Breast epithelium (tissue), 4 donors: ENCODE results near the gene XG. TPM values are rescaled to one million over a fixed set of nuclear protein-coding genes. Genes with fewer than 3 reads are reported as not detected.

Source experiments
- DNase-seq, 2 donors: peaks; one replicate each; pipeline ENCODE4 v3.0.0-alpha.2; 2019; ENCODE audit warnings: low spot score in 2 of 2
- H3K27ac ChIP-seq, 2 donors: fragments of 200-600 bp; sonication (generic) in 1 of 2; one replicate each; pipeline ENCODE4 v1.5.1; 2016 to 2019; ENCODE audit warnings: mild to moderate bottlenecking in 1 of 2
- H3K27me3 ChIP-seq, 2 donors: fragments of 200-600 bp; sonication (generic) in 1 of 2; one replicate each; pipeline versions ENCODE4 v1.5.1 to v1.6.0; 2017 to 2019; ENCODE audit warnings: control low read depth in 1 of 2, mild to moderate bottlenecking in 1 of 2
- H3K36me3 ChIP-seq: fragments of 200-600 bp; one replicate; pipeline ENCODE4 v1.5.1; 2019
- H3K4me1 ChIP-seq, 2 donors: fragments of 200-600 bp; sonication (generic); one replicate each; pipeline ENCODE4 v1.5.1; 2016 to 2019; ENCODE audit warnings: control low read depth in 1 of 2
- H3K4me3 ChIP-seq, 3 donors: fragments of 200-600 bp; sonication (generic); 1 replicate in 2 of 3; 2 replicates in 1 of 3; pipeline ENCODE4 v1.5.1; 2016 to 2019; ENCODE audit warnings: mild to moderate bottlenecking in 3 of 3, moderate library complexity in 2 of 3
- H3K9me3 ChIP-seq, 2 donors: fragments of 200-600 bp; sonication (generic) in 1 of 2; one replicate each; pipeline ENCODE4 v1.5.1; 2016 to 2019; ENCODE audit warnings: control low read depth in 1 of 2
- CTCF ChIP-seq, 3 donors: fragments of 450-650 bp; IDR thresholded peaks; one replicate each; pipeline ENCODE4 v1.5.1; 2016 to 2017; ENCODE audit warnings: antibody characterized with exemption in 3 of 3, mild to moderate bottlenecking in 3 of 3, moderate library complexity in 3 of 3
- POLR2A ChIP-seq: fragments of 450-650 bp; IDR thresholded peaks from one replicate; pipeline ENCODE4 v1.6.1; 2016; ENCODE audit warnings: antibody characterized with exemption, mild to moderate bottlenecking, moderate library complexity
- POLR2AphosphoS5 ChIP-seq, 3 donors: sonication (generic); formaldehyde crosslinking; IDR thresholded peaks; one replicate each; pipeline ENCODE4 v1.6.1; 2017; ENCODE audit warnings: antibody characterized with exemption in 3 of 3
- intact Hi-C: fragments of 100-400 bp; cut with DNase I; formaldehyde crosslinking; loops from one replicate; pipeline ENCODE4 v1.15.1; 2023; ENCODE audit warnings: low total_unique reads
- total RNA-seq, 3 donors: library from RNA; depleted of rRNA; stranded (reverse); fragments of >200 nt; gene quantifications; one replicate each; pipeline ENCODE4 v1.1.0, GENCODE V29; 2016

XG gene
- total RNA-seq, 3 donors from 2014 or later = 0.59 to 14.4 (median 2.6) TPM

GRCh38 chrX:2823795-2824386, 72.1 kb downstream of the XG start:
- no peaks in the 10 kb centered on the region for H3K4me1 ChIP-seq
- TF ChIP-seq CTCF (IDR thresholded peaks at IDR 0.05) = no peak
- no peak for TF ChIP-seq POLR2A
- TF ChIP-seq POLR2AphosphoS5 (IDR thresholded peaks at IDR 0.05) = no peak
- H3K9me3 ChIP-seq = no peaks in the 10 kb centered on the region
- peaks cover 0 to 12% of the 10 kb centered on the region in 2 donors for H3K27me3 ChIP-seq
- intact Hi-C loops = no loop called here
- H3K4me3 ChIP-seq = no peak overlapping the region
- no peaks in the 10 kb centered on the region for H3K36me3 ChIP-seq
- DNase-seq = no peak
- H3K27ac ChIP-seq = no peak overlapping the region

GRCh38 chrX:2824886-2825285, 73.0 kb downstream of the XG start:
- H3K27ac ChIP-seq = no peak overlapping the region
- no peak overlapping the region for H3K4me3 ChIP-seq
- H3K36me3 ChIP-seq = no peaks in the 10 kb centered on the region
- TF ChIP-seq POLR2A (no peak), CTCF (IDR thresholded peaks at IDR 0.05) (no peak), POLR2AphosphoS5 (IDR thresholded peaks at IDR 0.05) (no peak)
- peaks cover 0 to 19% of the 10 kb centered on the region in 2 donors for H3K27me3 ChIP-seq
- intact Hi-C loops = no loop called here
- no peaks in the 10 kb centered on the region for H3K4me1 ChIP-seq
- no peaks in the 10 kb centered on the region for H3K9me3 ChIP-seq
- no peak for DNase-seq

GRCh38 chrX:2828344-2828958, 76.6 kb downstream of the XG start, which contains the start of gene GYG2:
Gene GYG2, plus strand, starts transcription at chrX:2828930. Its CDS starts 1,259 bp downstream, at chrX:2830189.
- Histone ChIP-seq H3K36me3 (no peaks in the 10 kb centered on the region), H3K27me3 (peaks cover 0 to 36% of the 10 kb centered on the region in 2 donors), H3K4me1 (no peaks in the 10 kb centered on the region), H3K27ac (no peak within 1 kb of the TSS), H3K9me3 (no peaks in the 10 kb centered on the region), H3K4me3 (peak within 1 kb of the TSS; percentile 29 to 62 (median 51))
- intact Hi-C loops = no loop called here
- no peak for TF ChIP-seq POLR2AphosphoS5 (IDR thresholded peaks at IDR 0.05)
- no peak for TF ChIP-seq CTCF (IDR thresholded peaks at IDR 0.05)
- no peak for TF ChIP-seq POLR2A
- DNase-seq = no peak

- H3K9me3 ChIP-seq = no peaks in the 10 kb centered on the region
- H3K4me3 ChIP-seq = peak overlapping the region; percentile 29 to 62 (median 51)
- H3K36me3 ChIP-seq = no peaks in the 10 kb centered on the region
- intact Hi-C loops = no loop called here
- no peak overlapping the region for H3K27ac ChIP-seq
- H3K27me3 ChIP-seq = peaks cover 0 to 36% of the 10 kb centered on the region in 2 donors
- TF ChIP-seq CTCF (IDR thresholded peaks at IDR 0.05) (no peak), POLR2AphosphoS5 (IDR thresholded peaks at IDR 0.05) (no peak)
- DNase-seq = no peak
- no peaks in the 10 kb centered on the region for H3K4me1 ChIP-seq
These were observed 77.1 kb downstream of the XG start for GRCh38 chrX:2828959-2829411.

- Histone ChIP-seq H3K27me3 (peaks cover 0 to 36% of the 10 kb centered on the region in 2 donors), H3K27ac (no peak overlapping the region)
- no peak for TF ChIP-seq POLR2AphosphoS5 (IDR thresholded peaks at IDR 0.05)
- TF ChIP-seq POLR2A = no peak
- TF ChIP-seq CTCF (IDR thresholded peaks at IDR 0.05) = no peak
These were observed 77.8 kb downstream of the XG start for GRCh38 chrX:2829469-2830246.

More at GRCh38 chrX:2829469-2830246, 77.8 kb downstream of the XG start:
- no peak for DNase-seq
- Histone ChIP-seq H3K9me3 (no peaks in the 10 kb centered on the region), H3K36me3 (no peaks in the 10 kb centered on the region), H3K4me3 (peak overlapping the region; percentile 29 to 62 (median 51)), H3K4me1 (no peaks in the 10 kb centered on the region)
- intact Hi-C loops = no loop called here
